GM20000 (cell line): ENCODE measurements around the gene GLMP.

ENCODE experiments used
- DNase-seq: peaks from one replicate; pipeline ENCODE4 v3.0.0; 2012; ENCODE audit warnings: low spot score
- TF ChIP-seq, protein P1 (sequence below): IDR thresholded peaks from 2 replicates; pipeline ENCODE4 v1.5.1; 2012; ENCODE audit warnings: mild to moderate bottlenecking, control low read depth; ENCODE audit errors: extremely low read depth, missing control alignments

GLMP gene

DNA sequence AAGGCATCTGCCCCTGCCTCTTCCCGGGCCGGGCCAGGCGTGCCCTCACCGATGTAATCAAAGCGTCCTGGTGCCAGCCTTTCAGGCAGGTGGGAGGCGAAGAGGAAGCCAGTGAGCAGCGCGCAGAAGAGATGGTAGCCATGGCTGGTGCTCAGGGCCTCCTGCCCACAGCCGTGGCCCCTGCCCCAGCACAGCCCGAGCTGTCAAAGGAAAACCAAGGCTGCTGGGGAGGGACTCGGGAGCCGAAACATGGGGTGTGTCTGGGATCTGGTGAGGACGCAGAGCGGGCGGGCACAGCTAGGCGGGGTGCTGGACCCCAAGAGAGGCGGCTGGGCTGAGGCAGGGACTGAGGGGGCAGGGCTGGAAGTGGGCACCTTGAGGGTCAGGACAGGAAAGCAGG is 50.8 kb downstream of the GLMP start:
- TF ChIP-seq, protein P1, sequence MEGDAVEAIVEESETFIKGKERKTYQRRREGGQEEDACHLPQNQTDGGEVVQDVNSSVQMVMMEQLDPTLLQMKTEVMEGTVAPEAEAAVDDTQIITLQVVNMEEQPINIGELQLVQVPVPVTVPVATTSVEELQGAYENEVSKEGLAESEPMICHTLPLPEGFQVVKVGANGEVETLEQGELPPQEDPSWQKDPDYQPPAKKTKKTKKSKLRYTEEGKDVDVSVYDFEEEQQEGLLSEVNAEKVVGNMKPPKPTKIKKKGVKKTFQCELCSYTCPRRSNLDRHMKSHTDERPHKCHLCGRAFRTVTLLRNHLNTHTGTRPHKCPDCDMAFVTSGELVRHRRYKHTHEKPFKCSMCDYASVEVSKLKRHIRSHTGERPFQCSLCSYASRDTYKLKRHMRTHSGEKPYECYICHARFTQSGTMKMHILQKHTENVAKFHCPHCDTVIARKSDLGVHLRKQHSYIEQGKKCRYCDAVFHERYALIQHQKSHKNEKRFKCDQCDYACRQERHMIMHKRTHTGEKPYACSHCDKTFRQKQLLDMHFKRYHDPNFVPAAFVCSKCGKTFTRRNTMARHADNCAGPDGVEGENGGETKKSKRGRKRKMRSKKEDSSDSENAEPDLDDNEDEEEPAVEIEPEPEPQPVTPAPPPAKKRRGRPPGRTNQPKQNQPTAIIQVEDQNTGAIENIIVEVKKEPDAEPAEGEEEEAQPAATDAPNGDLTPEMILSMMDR, result no peak

DNA sequence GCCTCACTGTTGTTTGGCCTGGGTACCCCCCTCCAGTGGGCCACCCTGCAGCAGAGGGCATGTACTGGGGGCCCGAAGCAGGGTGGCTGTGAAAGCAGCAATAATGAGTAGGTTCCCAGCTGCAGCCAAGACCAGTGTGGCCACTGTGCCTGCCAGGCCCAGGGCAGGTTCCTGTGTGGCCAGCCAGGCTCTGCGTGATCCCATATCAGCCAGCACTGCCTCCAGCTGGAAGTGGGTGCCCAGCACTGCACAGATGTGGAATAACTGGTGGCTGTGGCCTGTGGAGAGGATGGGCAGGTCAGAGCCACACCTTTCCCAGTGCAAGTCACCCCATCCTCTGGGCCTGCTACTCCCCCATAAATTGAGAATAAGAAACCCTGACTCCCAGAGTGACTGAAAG is 51.4 kb downstream of the GLMP start:
- DNase-seq, result no peak
- TF ChIP-seq, protein P1, result no peak

More for the DNA sequence above, 50.8 kb downstream of the GLMP start:
- DNase-seq, result no peak

DNA sequence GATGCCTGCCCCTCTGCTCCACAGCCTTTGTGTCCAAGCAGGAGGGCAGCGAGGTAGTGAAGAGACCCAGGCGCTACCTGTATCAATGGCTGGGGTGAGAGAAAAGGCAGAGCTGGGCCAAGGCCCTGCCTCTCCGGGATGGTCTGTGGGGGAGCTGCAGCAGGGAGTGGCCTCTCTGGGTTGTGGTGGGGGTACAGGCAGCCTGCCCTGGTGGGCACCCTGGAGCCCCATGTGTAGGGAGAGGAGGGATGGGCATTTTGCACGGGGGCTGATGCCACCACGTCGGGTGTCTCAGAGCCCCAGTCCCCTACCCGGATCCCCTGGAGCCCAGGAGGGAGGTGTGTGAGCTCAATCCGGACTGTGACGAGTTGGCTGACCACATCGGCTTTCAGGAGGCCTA is 52.7 kb downstream of the GLMP start:
- TF ChIP-seq, protein P1, result no peak
- no peak for DNase-seq
